ENCODE results near the gene SRGAP2B.
"Not testable (repeated sequence)": the region's sequence is repeated elsewhere in the genome, so short reads cannot be mapped to it uniquely, and the experiment has no call there.

SRGAP2B gene

DNA sequence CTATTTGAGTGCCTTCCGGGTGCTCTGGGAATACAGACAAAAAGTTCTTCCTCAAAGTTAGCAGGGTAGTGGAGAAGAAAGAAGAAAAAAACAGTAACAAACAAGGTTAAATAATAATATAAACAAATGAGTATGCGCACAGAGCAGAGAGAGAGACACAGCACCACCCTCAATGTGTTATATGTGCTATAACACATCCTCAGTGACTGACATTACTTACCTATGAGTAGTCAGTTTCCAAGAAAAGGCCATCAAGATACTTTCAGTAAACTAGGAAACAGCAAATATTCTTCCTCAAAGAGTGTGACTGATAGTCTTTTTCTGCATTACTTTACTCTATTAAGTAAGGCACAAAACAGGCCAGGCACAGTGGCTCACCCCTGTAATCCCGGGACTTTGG lies 93.7 kb downstream of the SRGAP2B start:
- not testable (repeated sequence) for H3K4me3 ChIP-seq (ENCODE audit: low read depth in 1 of 2, low read length in 2 of 2); H2AFZ ChIP-seq (ENCODE audit: low read depth, low read length); H3K27ac ChIP-seq (ENCODE audit: low read length); H3K79me2 ChIP-seq (ENCODE audit: insufficient read depth, low read length); H3K27me3 ChIP-seq (ENCODE audit: insufficient read depth, low read length, poor library complexity); H3K4me2 ChIP-seq (ENCODE audit: insufficient read depth, low read length); H3K4me1 ChIP-seq (ENCODE audit: insufficient read depth, low read length); H4K20me1 ChIP-seq (ENCODE audit: insufficient read depth, low read length); ATAC-seq (ENCODE audit: insufficient read depth, low read depth); DNase-seq; H3K36me3 ChIP-seq (ENCODE audit: insufficient read depth, low read length); H3K9me3 ChIP-seq (ENCODE audit: insufficient read depth, low read length, severe bottlenecking); H3K9ac ChIP-seq (ENCODE audit: low read depth, low read length)

DNA sequence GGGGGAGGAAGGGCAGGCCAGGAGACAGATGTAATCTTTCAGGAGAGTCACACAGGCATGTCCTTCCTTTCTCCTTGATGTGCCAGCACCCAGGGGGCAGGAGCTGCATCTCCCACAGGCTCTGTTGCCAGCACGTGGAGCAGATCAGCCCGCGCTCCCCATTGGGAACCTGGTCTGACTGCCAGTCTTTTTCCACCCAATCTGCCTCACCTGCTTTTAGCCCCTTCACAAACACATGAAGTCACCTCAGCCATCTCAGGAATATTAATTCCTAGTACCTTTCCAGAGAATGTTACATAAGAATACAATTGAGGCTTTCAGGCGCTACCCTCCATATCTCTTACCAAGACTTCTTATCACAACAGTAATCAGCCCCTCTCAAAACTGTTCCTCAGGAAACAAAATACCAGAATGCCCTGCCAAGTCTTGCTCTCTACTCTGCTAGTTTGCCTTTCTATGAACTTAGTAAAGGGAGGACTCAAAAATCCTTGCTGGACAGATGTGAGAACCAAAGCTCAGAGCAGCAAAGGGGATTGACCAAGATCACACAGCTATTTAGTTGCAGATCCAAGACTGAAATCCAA lies 94.3 kb downstream of the SRGAP2B start:
- not testable (repeated sequence) for H3K9me3 ChIP-seq (ENCODE audit: insufficient read depth, low read length, severe bottlenecking); H3K27ac ChIP-seq (ENCODE audit: low read length); H3K4me2 ChIP-seq (ENCODE audit: insufficient read depth, low read length); H3K79me2 ChIP-seq (ENCODE audit: insufficient read depth, low read length); H2AFZ ChIP-seq (ENCODE audit: low read depth, low read length); H3K9ac ChIP-seq (ENCODE audit: low read depth, low read length); H3K4me3 ChIP-seq (ENCODE audit: low read depth in 1 of 2, low read length in 2 of 2); ATAC-seq (ENCODE audit: insufficient read depth, low read depth); H4K20me1 ChIP-seq (ENCODE audit: insufficient read depth, low read length); H3K4me1 ChIP-seq (ENCODE audit: insufficient read depth, low read length); DNase-seq; H3K27me3 ChIP-seq (ENCODE audit: insufficient read depth, low read length, poor library complexity); H3K36me3 ChIP-seq (ENCODE audit: insufficient read depth, low read length)

DNA sequence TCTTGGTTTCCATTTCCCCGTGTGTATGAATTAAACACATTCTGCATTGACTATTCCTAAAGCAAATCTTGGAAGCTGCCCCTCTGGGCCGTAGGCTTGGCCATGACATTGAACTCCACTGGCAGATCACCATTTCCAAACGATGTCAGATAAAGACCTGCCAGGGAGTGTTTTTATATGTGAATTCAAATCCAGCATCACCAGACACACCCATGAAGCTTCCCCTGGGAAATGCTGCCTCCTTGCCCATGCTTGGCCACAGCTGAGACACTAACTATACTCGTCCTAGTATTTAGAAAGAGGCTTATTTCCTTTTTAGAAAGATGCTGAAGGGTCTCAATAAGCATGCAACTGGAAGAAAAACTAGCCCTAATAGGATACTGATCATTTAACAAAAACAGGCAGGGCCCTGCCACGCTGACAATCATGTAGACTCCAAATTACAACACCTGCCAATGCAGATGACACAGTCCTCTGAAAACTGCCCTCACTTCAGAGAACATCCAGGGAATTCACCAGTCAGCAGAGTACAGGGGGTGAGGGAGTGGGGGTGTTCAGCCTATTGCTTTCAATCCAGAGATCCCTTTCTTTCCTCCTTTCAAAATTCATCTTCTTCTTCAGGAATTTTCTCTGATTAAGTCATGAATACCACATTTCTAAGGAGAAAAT lies 94.9 kb downstream of the SRGAP2B start:
- not testable (repeated sequence) for H3K9me3 ChIP-seq (ENCODE audit: insufficient read depth, low read length, severe bottlenecking); H3K4me2 ChIP-seq (ENCODE audit: insufficient read depth, low read length); H4K20me1 ChIP-seq (ENCODE audit: insufficient read depth, low read length); H3K4me1 ChIP-seq (ENCODE audit: insufficient read depth, low read length); H2AFZ ChIP-seq (ENCODE audit: low read depth, low read length); DNase-seq; H3K79me2 ChIP-seq (ENCODE audit: insufficient read depth, low read length); ATAC-seq (ENCODE audit: insufficient read depth, low read depth); H3K9ac ChIP-seq (ENCODE audit: low read depth, low read length); H3K36me3 ChIP-seq (ENCODE audit: insufficient read depth, low read length); H3K4me3 ChIP-seq (ENCODE audit: low read depth in 1 of 2, low read length in 2 of 2); H3K27me3 ChIP-seq (ENCODE audit: insufficient read depth, low read length, poor library complexity); H3K27ac ChIP-seq (ENCODE audit: low read length)

DNA sequence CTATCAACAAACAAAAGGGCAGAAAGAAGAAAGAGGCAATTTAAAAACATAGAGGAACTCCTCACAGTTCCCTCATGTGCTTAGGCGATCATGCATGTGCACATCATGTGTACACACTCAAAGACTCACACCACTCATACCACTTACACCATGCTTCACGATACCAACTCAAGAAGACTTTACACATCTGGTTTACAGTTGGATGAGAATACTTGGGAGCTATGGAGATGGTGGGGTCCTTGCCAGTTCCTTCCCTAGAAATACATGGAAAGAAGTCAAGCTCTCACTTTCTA lies 96.2 kb downstream of the SRGAP2B start:
- H2AFZ ChIP-seq (ENCODE audit: low read depth, low read length); H3K79me2 ChIP-seq (ENCODE audit: insufficient read depth, low read length); H3K36me3 ChIP-seq (ENCODE audit: insufficient read depth, low read length); H3K27ac ChIP-seq (ENCODE audit: low read length); DNase-seq; ATAC-seq (ENCODE audit: insufficient read depth, low read depth); H3K9ac ChIP-seq (ENCODE audit: low read depth, low read length); H3K9me3 ChIP-seq (ENCODE audit: insufficient read depth, low read length, severe bottlenecking); H3K27me3 ChIP-seq (ENCODE audit: insufficient read depth, low read length, poor library complexity); H3K4me3 ChIP-seq (ENCODE audit: low read depth in 1 of 2, low read length in 2 of 2); H4K20me1 ChIP-seq (ENCODE audit: insufficient read depth, low read length); H3K4me1 ChIP-seq (ENCODE audit: insufficient read depth, low read length); H3K4me2 ChIP-seq (ENCODE audit: insufficient read depth, low read length): not testable (repeated sequence)

DNA sequence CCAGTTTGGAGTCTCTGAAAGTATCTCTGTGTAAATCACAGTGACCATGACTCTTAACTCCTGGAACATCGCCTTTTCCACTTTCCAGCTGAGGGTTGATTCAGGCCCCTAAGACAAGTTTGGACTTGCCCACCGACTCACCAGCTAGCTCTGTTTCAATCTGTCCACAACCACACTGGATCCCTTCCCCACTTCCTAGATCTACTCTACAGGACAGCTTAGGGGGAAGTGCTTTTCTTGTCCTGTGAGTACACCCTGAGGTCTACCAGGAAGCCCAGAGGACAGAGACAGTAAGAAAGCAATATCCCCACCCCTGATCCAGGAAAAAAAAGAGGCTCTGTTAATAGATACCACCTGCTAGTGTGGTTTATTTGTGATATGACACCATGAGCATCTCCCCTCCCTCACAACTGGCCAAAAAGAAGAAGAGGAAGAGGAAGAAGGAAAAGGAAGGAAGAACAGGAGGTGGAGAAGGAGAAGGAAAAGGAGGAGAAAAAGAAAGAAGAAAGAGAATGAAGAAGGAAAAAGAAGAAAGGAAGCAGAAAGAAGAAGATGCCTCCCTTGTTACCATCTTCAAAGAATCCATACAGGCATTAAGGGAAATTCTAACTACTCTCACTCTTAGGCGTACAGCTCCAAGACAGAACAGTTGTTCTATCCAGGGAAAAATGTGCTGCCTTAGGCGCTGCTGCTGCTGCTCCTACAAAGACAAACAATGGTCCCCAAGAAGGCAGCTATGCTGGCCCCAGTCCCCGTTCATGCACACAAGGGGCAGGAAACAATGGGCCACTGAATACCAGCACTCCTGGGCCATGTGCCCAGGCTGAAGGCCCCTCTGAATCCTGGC lies 96.8 kb downstream of the SRGAP2B start:
- not testable (repeated sequence) for H3K36me3 ChIP-seq (ENCODE audit: insufficient read depth, low read length); H2AFZ ChIP-seq (ENCODE audit: low read depth, low read length); H3K4me3 ChIP-seq (ENCODE audit: low read depth in 1 of 2, low read length in 2 of 2); H4K20me1 ChIP-seq (ENCODE audit: insufficient read depth, low read length); H3K4me2 ChIP-seq (ENCODE audit: insufficient read depth, low read length); H3K9me3 ChIP-seq (ENCODE audit: insufficient read depth, low read length, severe bottlenecking); H3K9ac ChIP-seq (ENCODE audit: low read depth, low read length); H3K4me1 ChIP-seq (ENCODE audit: insufficient read depth, low read length); H3K79me2 ChIP-seq (ENCODE audit: insufficient read depth, low read length); H3K27me3 ChIP-seq (ENCODE audit: insufficient read depth, low read length, poor library complexity); H3K27ac ChIP-seq (ENCODE audit: low read length); DNase-seq
- 0 out of 3 replicates have a peak, but pooled peaks have one; percentile 24 for ATAC-seq (ENCODE audit: insufficient read depth, low read depth)

DNA sequence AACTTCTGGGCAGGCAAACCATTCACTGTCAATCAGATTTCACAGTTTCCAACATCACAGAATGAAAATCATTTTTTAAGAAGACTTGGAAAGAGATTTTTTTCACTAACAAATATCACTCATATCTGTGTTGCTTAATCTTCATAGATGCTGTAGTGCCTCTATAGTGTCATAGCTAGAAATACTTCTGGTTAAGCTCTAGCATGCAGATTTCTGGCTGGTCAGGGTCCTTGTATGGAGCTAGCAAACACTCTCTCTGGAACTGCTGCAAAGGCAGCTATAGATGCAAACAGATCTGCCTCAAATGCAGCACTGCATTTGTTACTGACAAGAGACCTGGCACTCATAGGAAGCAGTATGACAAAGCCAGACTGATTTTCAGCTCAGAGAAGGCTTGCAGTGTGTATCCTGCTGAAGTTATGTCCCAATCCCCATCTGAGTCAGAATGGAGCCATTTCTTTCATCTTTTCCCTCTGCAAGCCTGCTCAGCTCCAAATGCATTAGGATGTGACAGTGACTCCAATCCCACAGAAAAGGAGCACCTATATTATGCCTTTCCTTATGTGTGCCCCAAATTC lies 99.2 kb downstream of the SRGAP2B start:
- not testable (repeated sequence) for H3K36me3 ChIP-seq (ENCODE audit: insufficient read depth, low read length); DNase-seq; H3K4me1 ChIP-seq (ENCODE audit: insufficient read depth, low read length); H3K27ac ChIP-seq (ENCODE audit: low read length); H3K27me3 ChIP-seq (ENCODE audit: insufficient read depth, low read length, poor library complexity); H4K20me1 ChIP-seq (ENCODE audit: insufficient read depth, low read length); H3K9ac ChIP-seq (ENCODE audit: low read depth, low read length); H3K4me3 ChIP-seq (ENCODE audit: low read depth in 1 of 2, low read length in 2 of 2); ATAC-seq (ENCODE audit: insufficient read depth, low read depth); H3K79me2 ChIP-seq (ENCODE audit: insufficient read depth, low read length); H3K9me3 ChIP-seq (ENCODE audit: insufficient read depth, low read length, severe bottlenecking); H2AFZ ChIP-seq (ENCODE audit: low read depth, low read length); H3K4me2 ChIP-seq (ENCODE audit: insufficient read depth, low read length)

DNA sequence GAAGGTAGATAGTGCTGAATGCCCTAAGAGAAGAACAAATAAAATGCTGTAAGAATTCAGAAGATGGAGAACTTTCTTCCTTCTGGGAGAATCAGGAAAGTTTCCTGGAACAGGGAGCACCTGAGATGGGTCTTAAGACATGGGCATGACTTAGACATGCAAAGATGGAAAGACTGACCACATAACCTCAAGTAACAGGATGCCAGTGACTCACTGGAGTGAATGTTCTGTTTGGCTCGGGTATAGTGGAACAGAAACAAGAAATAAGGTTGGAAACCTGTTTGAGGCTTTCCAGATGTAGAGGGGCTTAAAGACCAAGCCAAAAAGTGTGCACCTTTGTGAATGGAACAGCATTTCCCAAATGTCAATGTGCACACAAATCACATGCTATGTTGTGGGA lies 102.2 kb downstream of the SRGAP2B start:
- H3K36me3 ChIP-seq (ENCODE audit: insufficient read depth, low read length); H3K79me2 ChIP-seq (ENCODE audit: insufficient read depth, low read length); H3K4me3 ChIP-seq (ENCODE audit: low read depth in 1 of 2, low read length in 2 of 2); H2AFZ ChIP-seq (ENCODE audit: low read depth, low read length); H3K4me1 ChIP-seq (ENCODE audit: insufficient read depth, low read length); DNase-seq; H4K20me1 ChIP-seq (ENCODE audit: insufficient read depth, low read length); H3K27me3 ChIP-seq (ENCODE audit: insufficient read depth, low read length, poor library complexity); H3K9me3 ChIP-seq (ENCODE audit: insufficient read depth, low read length, severe bottlenecking); H3K9ac ChIP-seq (ENCODE audit: low read depth, low read length); H3K27ac ChIP-seq (ENCODE audit: low read length); ATAC-seq (ENCODE audit: insufficient read depth, low read depth); H3K4me2 ChIP-seq (ENCODE audit: insufficient read depth, low read length): not testable (repeated sequence)

DNA sequence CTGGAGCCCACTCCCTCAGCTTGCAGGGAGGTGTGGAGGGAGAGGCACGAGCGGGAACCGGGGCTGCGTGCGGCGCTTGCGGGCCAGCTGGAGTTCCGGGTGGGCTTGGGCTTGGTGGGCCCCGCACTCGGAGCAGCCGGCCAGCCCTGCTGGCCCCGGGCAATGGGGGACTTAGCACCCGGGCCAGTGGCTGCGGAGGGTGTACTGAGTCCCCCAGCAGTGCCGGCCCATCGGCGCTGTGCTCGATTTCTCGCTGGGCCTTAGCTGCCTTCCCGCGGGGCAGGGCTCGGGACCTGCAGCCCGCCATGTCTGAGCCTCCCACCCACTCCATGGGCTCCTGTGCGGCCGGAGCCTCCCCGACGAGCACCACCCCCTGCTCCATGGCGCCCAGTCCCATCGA lies 104.5 kb downstream of the SRGAP2B start:
- H3K36me3 ChIP-seq (ENCODE audit: insufficient read depth, low read length); ATAC-seq (ENCODE audit: insufficient read depth, low read depth); H3K4me1 ChIP-seq (ENCODE audit: insufficient read depth, low read length); DNase-seq; H3K4me3 ChIP-seq (ENCODE audit: low read depth in 1 of 2, low read length in 2 of 2); H2AFZ ChIP-seq (ENCODE audit: low read depth, low read length); H3K27ac ChIP-seq (ENCODE audit: low read length); H3K4me2 ChIP-seq (ENCODE audit: insufficient read depth, low read length); H4K20me1 ChIP-seq (ENCODE audit: insufficient read depth, low read length); H3K79me2 ChIP-seq (ENCODE audit: insufficient read depth, low read length); H3K27me3 ChIP-seq (ENCODE audit: insufficient read depth, low read length, poor library complexity); H3K9me3 ChIP-seq (ENCODE audit: insufficient read depth, low read length, severe bottlenecking); H3K9ac ChIP-seq (ENCODE audit: low read depth, low read length): not testable (repeated sequence)
